Neural progenitor cell (in vitro differentiated cells): ENCODE data around the gene CDH23. TPM values are rescaled to one million over a fixed set of nuclear protein-coding genes. Genes with fewer than 3 reads are reported as not detected.
A peak's percentile ranks its signal among the peaks of the same experiment; 100 is the strongest.

Source experiments
- DNase-seq: peaks from one replicate; pipeline ENCODE4 v3.0.0-alpha.2; 2016; ENCODE audit warnings: low spot score
- H2AFZ ChIP-seq: fragments of 200-600 bp; sonication (generic); replicated peaks from 2 replicates; pipeline ENCODE4 v1.6.1; 2016; ENCODE audit warnings: antibody characterized with exemption
- H3F3A ChIP-seq: fragments of 200-600 bp; sonication (generic); 2 replicates; pipeline ENCODE4 v1.6.1; 2016; ENCODE audit warnings: antibody characterized with exemption, low read depth
- H3K27ac ChIP-seq: fragments of 200-600 bp; sonication (generic); 2 replicates; pipeline ENCODE4 v1.5.1; 2016; ENCODE audit warnings: mild to moderate bottlenecking
- H3K27me3 ChIP-seq: fragments of 200-600 bp; sonication (generic); 2 replicates; pipeline ENCODE4 v1.6.1; 2016; ENCODE audit warnings: mild to moderate bottlenecking, moderate library complexity
- H3K36me3 ChIP-seq: fragments of 200-600 bp; sonication (generic); 2 replicates; pipeline ENCODE4 v1.5.1; 2016
- H3K4me1 ChIP-seq: fragments of 200-600 bp; sonication (generic); 2 replicates; pipeline ENCODE4 v1.6.1; 2016; ENCODE audit warnings: mixed run types
- H3K4me2 ChIP-seq: fragments of 200-600 bp; sonication (generic); 2 replicates; pipeline ENCODE4 v1.6.1; 2016
- H3K4me3 ChIP-seq: fragments of 200-600 bp; sonication (generic); 2 replicates; pipeline ENCODE4 v1.5.1; 2016
- H3K79me2 ChIP-seq: fragments of 200-600 bp; sonication (generic); 2 replicates; pipeline ENCODE4 v1.6.1; 2016; ENCODE audit warnings: low read depth
- H3K9ac ChIP-seq: fragments of 200-600 bp; sonication (generic); 2 replicates; pipeline ENCODE4 v1.6.1; 2016
- H3K9me3 ChIP-seq: fragments of 200-600 bp; sonication (generic); 2 replicates; pipeline ENCODE4 v1.5.1; 2016; ENCODE audit warnings: low read depth
- H4K20me1 ChIP-seq: fragments of 200-600 bp; sonication (generic); 2 replicates; pipeline ENCODE4 v1.6.1; 2016; ENCODE audit warnings: low read depth
- H3K27ac Mint-ChIP-seq: 3 replicates; pipeline ENCODE4 v1.8.0; 2021; ENCODE audit warnings: mixed read lengths
- H3K27me3 Mint-ChIP-seq: 2 replicates; pipeline ENCODE4 v1.8.0; 2022; ENCODE audit warnings: low read depth, mild to moderate bottlenecking, inconsistent platforms, moderate library complexity, mixed read lengths; ENCODE audit not compliant: insufficient read depth
- H3K36me3 Mint-ChIP-seq: 3 replicates; pipeline ENCODE4 v1.8.0; 2021; ENCODE audit warnings: mixed read lengths
- H3K4me1 Mint-ChIP-seq: 3 replicates; pipeline ENCODE4 v1.8.0; 2021; ENCODE audit warnings: mixed read lengths
- H3K4me3 Mint-ChIP-seq: 3 replicates; pipeline ENCODE4 v1.8.0; 2021; ENCODE audit warnings: mild to moderate bottlenecking, moderate library complexity, mixed read lengths
- H3K9me3 Mint-ChIP-seq: 3 replicates; pipeline ENCODE4 v1.8.0; 2020; ENCODE audit warnings: mixed read lengths
- EZH2 ChIP-seq: fragments of 200-600 bp; sonication (generic); IDR thresholded peaks from 2 replicates; pipeline ENCODE4 v1.6.1; 2017; ENCODE audit warnings: antibody characterized with exemption, mild to moderate bottlenecking, moderate library complexity
- EZH2phosphoT487 ChIP-seq: fragments of 200-600 bp; sonication (generic); IDR thresholded peaks from 2 replicates; pipeline ENCODE4 v1.6.1; 2017; ENCODE audit warnings: antibody characterized with exemption
- total RNA-seq: library from RNA; depleted of rRNA; stranded (reverse); fragments of >200 nt; gene quantifications from 2 replicates; pipeline ENCODE4 v1.2.3, GENCODE V29; 2015; ENCODE audit warnings: low replicate concordance
- TF ChIP-seq, protein P1 (sequence below): fragments of 200-600 bp; sonication (generic); IDR thresholded peaks from 2 replicates; pipeline ENCODE4 v1.5.1; 2017; ENCODE audit warnings: antibody characterized with exemption, mild to moderate bottlenecking

CDH23 gene
- total RNA-seq, 1 donor from 2014 or later: 5.9 TPM

DNA sequence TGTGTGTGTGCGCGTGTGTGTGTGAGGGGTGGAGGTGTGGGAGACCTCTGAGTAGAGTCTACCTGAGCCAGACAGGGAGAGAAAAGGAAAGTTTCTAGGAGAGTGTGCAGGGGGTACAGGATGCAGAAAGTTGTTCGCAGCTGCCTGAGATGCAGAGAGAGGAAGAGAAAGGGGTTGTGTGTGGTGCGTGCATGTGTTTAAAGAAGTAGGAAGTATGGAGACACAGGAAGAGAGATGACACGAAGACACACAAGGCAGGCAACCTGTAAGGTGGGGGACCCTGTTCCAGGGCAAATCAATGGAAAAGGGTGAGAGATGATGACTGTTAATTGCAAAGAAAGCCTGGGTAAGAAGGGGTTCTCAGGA lies 270.6 kb downstream of the CDH23 start:
- Histone ChIP-seq H3F3A (peaks cover 3% of the 10 kb centered on the region), H3K9ac (no peak overlapping the region), H3K4me2 (no peak overlapping the region), H3K4me1 (peaks cover 25% of the 10 kb centered on the region), H3K27ac (no peak overlapping the region), H3K36me3 (no peaks in the 10 kb centered on the region), H2AFZ (no peak overlapping the region), H3K9me3 (no peaks in the 10 kb centered on the region), H4K20me1 (no peaks in the 10 kb centered on the region), H3K4me3 (no peak overlapping the region), H3K27me3 (no peaks in the 10 kb centered on the region), H3K79me2 (no peaks in the 10 kb centered on the region)
- Mint-ChIP-seq H3K4me3 (no peak overlapping the region), H3K9me3 (no peaks in the 10 kb centered on the region), H3K27ac (no peak overlapping the region), H3K4me1 (peaks cover 33% of the 10 kb centered on the region), H3K27me3 (peaks cover 24% of the 10 kb centered on the region), H3K36me3 (no peaks in the 10 kb centered on the region)
- no peak for TF ChIP-seq EZH2phosphoT487
- TF ChIP-seq, protein P1, sequence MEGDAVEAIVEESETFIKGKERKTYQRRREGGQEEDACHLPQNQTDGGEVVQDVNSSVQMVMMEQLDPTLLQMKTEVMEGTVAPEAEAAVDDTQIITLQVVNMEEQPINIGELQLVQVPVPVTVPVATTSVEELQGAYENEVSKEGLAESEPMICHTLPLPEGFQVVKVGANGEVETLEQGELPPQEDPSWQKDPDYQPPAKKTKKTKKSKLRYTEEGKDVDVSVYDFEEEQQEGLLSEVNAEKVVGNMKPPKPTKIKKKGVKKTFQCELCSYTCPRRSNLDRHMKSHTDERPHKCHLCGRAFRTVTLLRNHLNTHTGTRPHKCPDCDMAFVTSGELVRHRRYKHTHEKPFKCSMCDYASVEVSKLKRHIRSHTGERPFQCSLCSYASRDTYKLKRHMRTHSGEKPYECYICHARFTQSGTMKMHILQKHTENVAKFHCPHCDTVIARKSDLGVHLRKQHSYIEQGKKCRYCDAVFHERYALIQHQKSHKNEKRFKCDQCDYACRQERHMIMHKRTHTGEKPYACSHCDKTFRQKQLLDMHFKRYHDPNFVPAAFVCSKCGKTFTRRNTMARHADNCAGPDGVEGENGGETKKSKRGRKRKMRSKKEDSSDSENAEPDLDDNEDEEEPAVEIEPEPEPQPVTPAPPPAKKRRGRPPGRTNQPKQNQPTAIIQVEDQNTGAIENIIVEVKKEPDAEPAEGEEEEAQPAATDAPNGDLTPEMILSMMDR: no peak
- TF ChIP-seq EZH2: no peak
- DNase-seq: no peak

DNA sequence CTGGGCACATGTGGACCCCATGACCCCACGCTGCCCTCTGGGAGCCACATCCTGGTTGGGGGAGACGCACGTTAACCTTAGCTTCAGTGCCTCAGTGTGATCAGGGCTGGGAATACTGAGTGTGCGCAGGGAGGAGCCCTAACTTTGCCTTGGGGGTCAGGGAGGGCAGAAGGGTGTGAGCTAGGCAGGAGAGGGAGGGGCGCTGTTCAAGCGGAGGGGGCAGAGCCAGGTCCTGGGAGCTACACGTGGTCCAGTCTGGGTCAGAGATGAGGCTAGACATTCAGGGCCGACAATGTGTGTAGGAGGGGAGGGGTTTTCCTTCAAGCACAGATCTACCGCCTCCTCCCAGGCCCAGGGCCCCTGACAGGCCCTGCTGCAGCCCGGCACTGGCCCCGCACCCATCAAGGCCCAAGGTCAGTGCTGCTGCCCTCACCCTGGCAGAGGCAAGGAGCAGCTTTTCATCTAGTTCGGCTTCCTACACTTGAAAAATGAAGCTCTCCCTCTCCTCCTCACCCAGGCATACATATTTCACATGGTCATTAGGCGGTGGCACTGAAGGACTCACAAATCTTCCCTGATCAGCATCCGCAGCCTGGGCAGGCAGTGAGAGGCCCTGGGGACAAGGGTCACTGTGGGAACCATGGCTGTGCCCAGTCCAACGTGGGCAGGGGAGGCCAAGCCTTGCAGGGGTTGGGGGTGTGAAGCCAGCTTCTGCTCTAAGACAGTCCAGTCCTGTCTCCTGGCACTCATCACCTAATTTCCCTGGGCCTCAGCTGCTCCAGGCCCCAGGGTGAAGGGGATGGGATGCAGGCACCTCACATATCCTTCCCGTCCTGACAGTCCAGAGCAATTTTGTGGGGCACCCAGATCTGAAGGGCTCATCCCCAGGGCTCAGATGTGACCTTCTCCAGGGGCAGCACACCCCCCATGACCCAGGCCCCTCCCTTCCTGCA lies 275.6 kb downstream of the CDH23 start:
- Histone ChIP-seq H3K9me3 (no peaks in the 10 kb centered on the region), H3K79me2 (no peaks in the 10 kb centered on the region), H2AFZ (no peak overlapping the region), H3F3A (no peaks in the 10 kb centered on the region), H3K27me3 (no peaks in the 10 kb centered on the region), H3K4me3 (no peak overlapping the region), H3K9ac (no peak overlapping the region), H3K27ac (no peak overlapping the region), H3K4me2 (no peak overlapping the region), H3K4me1 (no peaks in the 10 kb centered on the region), H3K36me3 (no peaks in the 10 kb centered on the region), H4K20me1 (no peaks in the 10 kb centered on the region)
- Mint-ChIP-seq H3K27ac (peak overlapping the region; percentile 53), H3K9me3 (no peaks in the 10 kb centered on the region), H3K4me1 (peaks cover 10% of the 10 kb centered on the region), H3K27me3 (peaks cover 16% of the 10 kb centered on the region), H3K36me3 (no peaks in the 10 kb centered on the region), H3K4me3 (no peak overlapping the region)
- TF ChIP-seq EZH2phosphoT487: no peak
- no peak for TF ChIP-seq EZH2
- TF ChIP-seq, protein P1: no peak
- no peak for DNase-seq

DNA sequence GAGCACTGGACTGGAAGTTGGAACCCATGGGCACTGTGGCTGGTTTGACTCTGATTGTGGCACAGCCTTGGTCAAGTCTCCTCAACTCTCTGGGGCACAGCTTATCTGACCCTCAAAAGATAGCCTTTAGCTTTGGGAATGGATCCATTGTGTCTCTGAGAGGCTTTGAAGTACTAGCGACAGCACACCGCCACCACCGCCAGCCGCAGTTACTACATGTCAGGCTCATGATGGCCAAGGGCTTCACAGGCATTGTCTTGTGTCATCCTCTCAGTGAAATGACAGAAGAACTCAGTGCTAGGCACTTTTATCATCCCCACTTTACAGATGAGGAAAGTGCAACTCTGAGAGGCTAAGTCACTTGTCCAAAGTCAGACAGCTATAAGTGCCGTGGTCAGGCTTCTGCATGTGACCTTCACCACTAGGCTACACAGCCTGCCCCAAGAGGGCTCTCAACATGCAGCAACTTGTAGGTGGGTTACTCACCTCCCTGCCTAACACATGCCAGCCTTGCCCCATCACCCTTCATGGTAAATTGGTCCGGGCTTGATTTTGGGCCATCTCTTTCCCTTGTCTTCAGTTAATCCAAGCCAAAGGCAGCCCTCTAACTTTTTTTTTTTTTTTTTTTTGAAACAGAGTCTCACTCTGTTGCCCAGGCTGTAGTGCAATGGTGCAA lies 278.7 kb downstream of the CDH23 start:
- H3K4me3 Mint-ChIP-seq: no peak overlapping the region

More for the DNA sequence above, 278.7 kb downstream of the CDH23 start:
- Mint-ChIP-seq H3K9me3 (no peaks in the 10 kb centered on the region), H3K27me3 (peaks cover 7% of the 10 kb centered on the region), H3K36me3 (no peaks in the 10 kb centered on the region), H3K4me1 (peaks cover 8% of the 10 kb centered on the region), H3K27ac (no peak overlapping the region)
- Histone ChIP-seq H3K4me3 (no peak overlapping the region), H3K9me3 (no peaks in the 10 kb centered on the region), H4K20me1 (no peaks in the 10 kb centered on the region), H3F3A (no peaks in the 10 kb centered on the region), H2AFZ (no peak overlapping the region), H3K4me2 (no peak overlapping the region), H3K4me1 (no peaks in the 10 kb centered on the region), H3K36me3 (no peaks in the 10 kb centered on the region), H3K27ac (no peak overlapping the region), H3K79me2 (no peaks in the 10 kb centered on the region), H3K9ac (no peak overlapping the region), H3K27me3 (no peaks in the 10 kb centered on the region)
- no peak for TF ChIP-seq EZH2phosphoT487
- TF ChIP-seq, protein P1: no peak
- TF ChIP-seq EZH2: no peak
- DNase-seq: no peak
